ENCODE results near the gene BEST2. TPM values are rescaled to one million over a fixed set of nuclear protein-coding genes. Genes with fewer than 3 reads are reported as not detected.

BEST2 gene
- total RNA-seq, 1 donor from 2014 or later, result 1.2 TPM

DNA sequence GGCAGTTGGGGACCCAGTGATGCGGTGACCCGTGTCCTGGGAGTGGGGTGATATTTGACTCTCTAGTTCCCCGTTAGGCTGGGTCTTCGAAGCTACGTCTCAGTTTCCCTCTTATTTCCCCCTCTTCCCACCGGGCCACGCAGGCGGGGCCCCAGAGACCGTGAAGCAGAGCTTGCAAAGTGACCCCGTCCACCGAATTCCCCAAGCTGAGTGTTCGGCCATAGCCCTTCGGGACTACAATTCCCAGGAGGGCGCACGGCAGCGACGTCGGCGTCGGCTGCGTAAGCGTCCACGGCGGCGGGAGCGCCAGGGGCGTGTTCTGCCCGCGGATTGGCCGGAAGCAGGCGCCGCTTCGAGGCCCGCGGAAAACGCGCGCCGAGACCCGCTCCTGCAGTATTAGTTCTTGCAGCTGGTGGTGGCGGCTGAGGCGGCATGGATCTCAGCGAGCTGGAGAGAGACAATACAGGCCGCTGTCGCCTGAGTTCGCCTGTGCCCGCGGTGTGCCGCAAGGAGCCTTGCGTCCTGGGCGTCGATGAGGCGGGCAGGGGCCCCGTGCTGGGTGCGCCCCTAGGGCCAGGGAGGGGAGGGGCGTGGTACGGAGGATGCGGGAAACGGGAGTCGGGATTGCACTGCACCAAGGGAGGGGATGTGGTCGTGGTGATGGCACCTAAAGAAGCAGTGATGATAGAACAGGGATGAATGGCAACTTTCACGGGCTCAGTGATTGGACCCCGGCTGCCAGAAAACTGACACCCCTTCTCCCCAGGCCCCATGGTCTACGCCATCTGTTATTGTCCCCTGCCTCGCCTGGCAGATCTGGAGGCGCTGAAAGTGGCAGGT lies 54.9 kb downstream of the BEST2 start, which contains the start of gene RNASEH2A:
Gene RNASEH2A (plus strand): TSS at position 343 of the 840 bp plus-strand sequence. CDS start 90 bp downstream, at position 433.
- TF ChIP-seq POLR2AphosphoS5 (IDR thresholded peaks at IDR 0.05; ENCODE audit: insufficient read depth in 1 of 2, low read depth in 1 of 2), result peak; percentile 72 to 79
- no peak for TF ChIP-seq POLR2A (IDR thresholded peaks at IDR 0.05)
- TF ChIP-seq, protein P1, sequence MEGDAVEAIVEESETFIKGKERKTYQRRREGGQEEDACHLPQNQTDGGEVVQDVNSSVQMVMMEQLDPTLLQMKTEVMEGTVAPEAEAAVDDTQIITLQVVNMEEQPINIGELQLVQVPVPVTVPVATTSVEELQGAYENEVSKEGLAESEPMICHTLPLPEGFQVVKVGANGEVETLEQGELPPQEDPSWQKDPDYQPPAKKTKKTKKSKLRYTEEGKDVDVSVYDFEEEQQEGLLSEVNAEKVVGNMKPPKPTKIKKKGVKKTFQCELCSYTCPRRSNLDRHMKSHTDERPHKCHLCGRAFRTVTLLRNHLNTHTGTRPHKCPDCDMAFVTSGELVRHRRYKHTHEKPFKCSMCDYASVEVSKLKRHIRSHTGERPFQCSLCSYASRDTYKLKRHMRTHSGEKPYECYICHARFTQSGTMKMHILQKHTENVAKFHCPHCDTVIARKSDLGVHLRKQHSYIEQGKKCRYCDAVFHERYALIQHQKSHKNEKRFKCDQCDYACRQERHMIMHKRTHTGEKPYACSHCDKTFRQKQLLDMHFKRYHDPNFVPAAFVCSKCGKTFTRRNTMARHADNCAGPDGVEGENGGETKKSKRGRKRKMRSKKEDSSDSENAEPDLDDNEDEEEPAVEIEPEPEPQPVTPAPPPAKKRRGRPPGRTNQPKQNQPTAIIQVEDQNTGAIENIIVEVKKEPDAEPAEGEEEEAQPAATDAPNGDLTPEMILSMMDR (IDR thresholded peaks at IDR 0.05), result no peak
- DNase-seq (ENCODE audit: extremely low spot score in 2 of 2), result peak in 1 of 2 donors; percentile 87
- no peaks in the 10 kb centered on the region for H3K9me3 ChIP-seq
- peak within 1 kb of the TSS; percentile 65 to 66 for H3K4me3 ChIP-seq
- H3K27me3 ChIP-seq, result no peaks in the 10 kb centered on the region
- peaks cover 20% of the 10 kb centered on the region for H3K4me1 ChIP-seq
- intact Hi-C loops (cut with DNase I), result no loop called here
- peak within 1 kb of the TSS; percentile 64 for H3K27ac ChIP-seq
- H3K36me3 ChIP-seq, result peaks cover 0 to 12% of the 10 kb centered on the region in 2 donors

Small RNAs within 50 kb of the gene (microRNA-seq; reads per million reads assigned to microRNA genes)
- gene MIR5684 (ENCODE audit: borderline number of aligned reads, borderline replicate concordance), result not detected

Small RNAs within 50 kb of the gene (small RNA-seq; reads per million reads assigned to genes)
- gene MIR5684, result not detected
- 1,029 reads per million, percentile 99 among the genes with 10 or more reads in this experiment for gene SNORD41

Other genes with a start within 250 kb of the BEST2 start
- 12.0 TPM for gene ZNF564, start 200.3 kb upstream of the BEST2 start, total RNA-seq
- gene ZNF490, start 141.0 kb upstream of the BEST2 start, total RNA-seq, result 4.9 TPM
- gene ZNF791, start 140.9 kb upstream of the BEST2 start, total RNA-seq, result 17.9 TPM
- gene MAN2B1, start 85.0 kb upstream of the BEST2 start, total RNA-seq, result 49.1 TPM
- gene WDR83, start 85.0 kb upstream of the BEST2 start, total RNA-seq, result 8.3 TPM
- gene DHPS, start 69.9 kb upstream of the BEST2 start, total RNA-seq, result 119 TPM
- gene GNG14, start 63.8 kb upstream of the BEST2 start, total RNA-seq, result not detected
- 5.6 TPM for gene FBXW9, start 55.2 kb upstream of the BEST2 start, total RNA-seq
- gene TNPO2, start 27.9 kb upstream of the BEST2 start, total RNA-seq, result 85.7 TPM
- gene TRIR, start 17.1 kb upstream of the BEST2 start, total RNA-seq, result 227 TPM
- 59.9 TPM for gene GET3, start 14.3 kb upstream of the BEST2 start, total RNA-seq
- gene HOOK2, start 23.8 kb downstream of the BEST2 start, total RNA-seq, result 65.6 TPM
- 1,161 TPM for gene JUNB, start 39.7 kb downstream of the BEST2 start, total RNA-seq
- 190 TPM for gene PRDX2, start 50.0 kb downstream of the BEST2 start, total RNA-seq
- not detected for gene THSD8, start 50.3 kb downstream of the BEST2 start, total RNA-seq
- 10.8 TPM for gene RNASEH2A, start 54.8 kb downstream of the BEST2 start, total RNA-seq
- gene RTBDN, start 82.8 kb downstream of the BEST2 start, total RNA-seq, result 8.8 TPM
- gene MAST1, start 86.7 kb downstream of the BEST2 start, total RNA-seq, result 1.2 TPM
- gene DNASE2, start 129.7 kb downstream of the BEST2 start, total RNA-seq, result 23.6 TPM
- not detected for gene KLF1, start 135.4 kb downstream of the BEST2 start, total RNA-seq
- gene GCDH, start 139.4 kb downstream of the BEST2 start, total RNA-seq, result 23.6 TPM
- not detected for gene SYCE2, start 167.5 kb downstream of the BEST2 start, total RNA-seq
- gene FARSA, start 181.9 kb downstream of the BEST2 start, total RNA-seq, result 44.2 TPM
- 303 TPM for gene CALR, start 186.8 kb downstream of the BEST2 start, total RNA-seq
- 85.9 TPM for gene RAD23A, start 194.1 kb downstream of the BEST2 start, total RNA-seq
- 80.3 TPM for gene GADD45GIP1, start 205.4 kb downstream of the BEST2 start, total RNA-seq
- gene DAND5, start 217.8 kb downstream of the BEST2 start, total RNA-seq, result not detected
- 81.8 TPM for gene NFIX, start 243.7 kb downstream of the BEST2 start, total RNA-seq